ENCODE results near the gene PRKG1. TPM values are rescaled to one million over a fixed set of nuclear protein-coding genes. Genes with fewer than 3 reads are reported as not detected.

Gene PRKG1
- total RNA-seq, 2 donors from 2014 or later = 17.8 to 31.1 TPM

DNA sequence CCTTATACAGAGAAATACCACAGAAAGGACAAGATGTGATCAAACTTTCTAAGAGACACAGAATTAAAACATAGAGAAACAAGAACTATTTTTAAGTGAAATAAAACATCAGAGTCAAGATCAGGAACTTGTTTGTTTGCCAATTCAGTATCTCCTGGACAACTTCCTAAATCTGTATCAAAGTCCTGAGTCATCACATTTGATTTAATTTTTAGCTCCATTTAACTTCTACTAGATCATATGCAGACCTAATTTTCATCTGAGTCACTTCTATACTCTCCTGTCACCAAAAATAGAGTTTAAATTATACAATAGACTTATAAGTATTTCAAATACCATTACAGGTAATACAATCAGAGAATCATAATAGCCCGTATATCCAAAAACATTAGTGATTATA, 268.1 kb downstream of the PRKG1 start:
- Histone ChIP-seq H3K36me3 (no peaks in the 10 kb centered on the region), H3K27ac (no peak overlapping the region), H3K4me3 (no peak overlapping the region), H3K27me3 (no peaks in the 10 kb centered on the region), H3K4me1 (peaks cover 0 to 4% of the 10 kb centered on the region in 2 donors), H3K9me3 (no peaks in the 10 kb centered on the region)
- TF ChIP-seq, protein P1, sequence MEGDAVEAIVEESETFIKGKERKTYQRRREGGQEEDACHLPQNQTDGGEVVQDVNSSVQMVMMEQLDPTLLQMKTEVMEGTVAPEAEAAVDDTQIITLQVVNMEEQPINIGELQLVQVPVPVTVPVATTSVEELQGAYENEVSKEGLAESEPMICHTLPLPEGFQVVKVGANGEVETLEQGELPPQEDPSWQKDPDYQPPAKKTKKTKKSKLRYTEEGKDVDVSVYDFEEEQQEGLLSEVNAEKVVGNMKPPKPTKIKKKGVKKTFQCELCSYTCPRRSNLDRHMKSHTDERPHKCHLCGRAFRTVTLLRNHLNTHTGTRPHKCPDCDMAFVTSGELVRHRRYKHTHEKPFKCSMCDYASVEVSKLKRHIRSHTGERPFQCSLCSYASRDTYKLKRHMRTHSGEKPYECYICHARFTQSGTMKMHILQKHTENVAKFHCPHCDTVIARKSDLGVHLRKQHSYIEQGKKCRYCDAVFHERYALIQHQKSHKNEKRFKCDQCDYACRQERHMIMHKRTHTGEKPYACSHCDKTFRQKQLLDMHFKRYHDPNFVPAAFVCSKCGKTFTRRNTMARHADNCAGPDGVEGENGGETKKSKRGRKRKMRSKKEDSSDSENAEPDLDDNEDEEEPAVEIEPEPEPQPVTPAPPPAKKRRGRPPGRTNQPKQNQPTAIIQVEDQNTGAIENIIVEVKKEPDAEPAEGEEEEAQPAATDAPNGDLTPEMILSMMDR (IDR thresholded peaks at IDR 0.05) = no peak
- no peak for DNase-seq (ENCODE audit: low spot score)

DNA sequence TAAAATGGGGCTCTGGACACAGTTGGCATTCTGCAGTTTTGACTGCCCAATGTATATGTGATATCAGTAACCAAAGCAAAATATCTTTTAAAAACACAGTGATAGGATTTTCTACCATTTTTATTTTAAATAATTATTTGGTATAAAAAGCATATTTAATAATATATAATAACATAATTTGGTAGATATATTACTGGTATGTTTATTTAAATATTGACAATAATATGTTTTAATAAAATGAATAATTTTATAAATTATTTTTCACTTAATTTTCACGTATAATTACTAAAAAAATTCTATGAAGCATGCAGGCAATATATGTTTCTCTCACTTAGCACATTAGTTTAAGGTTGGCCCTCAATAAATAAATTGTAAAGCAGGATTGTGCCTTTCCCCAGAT, 269.1 kb downstream of the PRKG1 start:
- no peak overlapping the region for H3K4me3 ChIP-seq
- H3K4me1 ChIP-seq = peaks cover 0 to 4% of the 10 kb centered on the region in 2 donors
- DNase-seq (ENCODE audit: low spot score) = no peak
- no peaks in the 10 kb centered on the region for H3K9me3 ChIP-seq
- no peaks in the 10 kb centered on the region for H3K36me3 ChIP-seq
- no peaks in the 10 kb centered on the region for H3K27me3 ChIP-seq
- no peak overlapping the region for H3K27ac ChIP-seq
- TF ChIP-seq, protein P1 (IDR thresholded peaks at IDR 0.05) = no peak

DNA sequence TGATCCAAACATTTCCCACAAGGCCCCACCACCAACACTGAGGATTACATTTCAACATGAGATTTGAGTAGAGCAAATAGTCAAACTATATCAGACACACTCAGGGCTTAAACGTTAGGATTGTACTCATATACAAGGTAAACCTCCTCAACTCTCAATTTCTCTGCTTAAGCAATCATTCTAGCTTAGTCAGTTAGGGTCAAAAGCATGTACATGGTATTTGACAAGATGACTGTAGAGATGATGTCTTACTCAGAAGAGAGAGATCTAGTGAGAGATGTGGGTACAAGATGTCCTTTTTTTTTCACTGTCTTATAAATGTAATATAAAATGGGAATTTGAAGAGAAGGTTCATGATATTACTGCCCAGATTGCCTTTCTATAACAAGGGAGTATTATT, 270.1 kb downstream of the PRKG1 start:
- no peak for DNase-seq (ENCODE audit: low spot score)

DNA sequence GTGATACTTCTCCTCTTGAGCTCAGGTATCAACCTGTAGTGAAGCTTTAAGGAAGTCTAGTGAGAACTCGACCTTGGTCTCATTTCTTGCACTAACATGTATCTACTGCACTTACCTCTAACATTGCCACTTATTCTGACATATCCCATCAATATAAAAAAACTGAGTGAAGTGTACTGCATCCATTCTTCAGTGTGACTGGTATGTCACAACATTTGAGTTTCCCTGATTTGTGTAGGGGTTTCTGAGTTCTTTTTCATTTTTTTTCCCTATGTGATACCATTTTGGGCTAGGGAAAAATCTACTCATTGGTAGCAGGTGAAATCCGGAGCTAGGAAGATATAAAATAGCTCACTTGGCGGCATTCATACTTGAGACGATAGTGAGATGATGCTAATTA, 274.3 kb downstream of the PRKG1 start:
- Histone ChIP-seq H3K9me3 (peaks cover 0 to 3% of the 10 kb centered on the region in 2 donors), H3K4me1 (no peaks in the 10 kb centered on the region), H3K27me3 (no peaks in the 10 kb centered on the region), H3K36me3 (no peaks in the 10 kb centered on the region), H3K27ac (no peak overlapping the region), H3K4me3 (no peak overlapping the region)
- TF ChIP-seq, protein P1 (IDR thresholded peaks at IDR 0.05) = no peak
- no peak for DNase-seq (ENCODE audit: low spot score)

More for the DNA sequence above, 270.1 kb downstream of the PRKG1 start:
- Histone ChIP-seq H3K9me3 (no peaks in the 10 kb centered on the region), H3K4me1 (peaks cover 0 to 4% of the 10 kb centered on the region in 2 donors), H3K36me3 (no peaks in the 10 kb centered on the region), H3K27ac (no peak overlapping the region), H3K27me3 (no peaks in the 10 kb centered on the region), H3K4me3 (no peak overlapping the region)
- TF ChIP-seq, protein P1 (IDR thresholded peaks at IDR 0.05) = no peak

DNA sequence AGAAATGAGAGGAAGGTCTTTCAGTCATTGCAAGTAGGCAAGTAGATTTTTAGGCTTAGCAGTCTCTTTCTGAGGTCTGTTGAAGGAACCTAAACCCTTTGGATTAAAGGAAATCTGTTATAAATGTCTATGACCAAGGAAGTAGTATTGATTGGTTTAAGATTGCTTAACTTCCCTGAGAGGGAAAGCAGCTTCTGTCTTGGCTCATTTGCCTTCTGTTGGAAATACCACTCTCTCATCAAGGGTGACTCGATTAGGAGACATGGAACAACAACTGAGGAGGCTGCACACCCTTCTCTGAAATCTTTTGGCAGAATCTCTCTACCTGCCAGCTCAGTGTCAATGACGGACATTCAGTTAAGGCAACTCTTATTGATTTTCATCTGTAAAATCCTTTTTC, 282.9 kb downstream of the PRKG1 start:
- Histone ChIP-seq H3K27me3 (no peaks in the 10 kb centered on the region), H3K36me3 (no peaks in the 10 kb centered on the region), H3K9me3 (no peaks in the 10 kb centered on the region), H3K27ac (no peak overlapping the region), H3K4me3 (no peak overlapping the region), H3K4me1 (no peaks in the 10 kb centered on the region)
- TF ChIP-seq, protein P1 (IDR thresholded peaks at IDR 0.05) = no peak
- DNase-seq (ENCODE audit: low spot score) = no peak

DNA sequence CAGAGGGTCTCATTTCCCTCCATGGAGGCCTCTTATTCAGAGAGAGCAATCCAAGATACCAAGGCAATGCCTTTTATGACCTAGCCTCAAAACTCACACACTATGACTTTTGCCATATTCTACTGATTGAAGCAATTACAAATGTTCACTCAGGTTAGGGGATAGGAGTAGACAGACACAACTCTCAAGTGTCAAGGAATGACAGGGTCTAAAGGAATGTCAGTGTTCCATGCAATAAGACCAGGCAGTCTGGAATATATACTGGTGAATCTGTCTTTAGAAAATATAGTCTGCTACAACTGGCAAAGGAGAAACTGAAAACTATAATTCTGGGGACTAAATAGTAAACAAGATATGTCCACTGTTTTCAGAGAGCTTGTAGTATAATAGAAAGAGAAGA, 283.9 kb downstream of the PRKG1 start:
- Histone ChIP-seq H3K4me3 (no peak overlapping the region), H3K27ac (no peak overlapping the region), H3K27me3 (no peaks in the 10 kb centered on the region), H3K36me3 (no peaks in the 10 kb centered on the region), H3K4me1 (no peaks in the 10 kb centered on the region), H3K9me3 (no peaks in the 10 kb centered on the region)
- DNase-seq (ENCODE audit: low spot score) = no peak
- TF ChIP-seq, protein P1 (IDR thresholded peaks at IDR 0.05) = no peak

Data from right atrium auricular region (tissue), 2 donors.